ENCODE measurements around the gene ATP2A3.

The ATP2A3 gene

DNA sequence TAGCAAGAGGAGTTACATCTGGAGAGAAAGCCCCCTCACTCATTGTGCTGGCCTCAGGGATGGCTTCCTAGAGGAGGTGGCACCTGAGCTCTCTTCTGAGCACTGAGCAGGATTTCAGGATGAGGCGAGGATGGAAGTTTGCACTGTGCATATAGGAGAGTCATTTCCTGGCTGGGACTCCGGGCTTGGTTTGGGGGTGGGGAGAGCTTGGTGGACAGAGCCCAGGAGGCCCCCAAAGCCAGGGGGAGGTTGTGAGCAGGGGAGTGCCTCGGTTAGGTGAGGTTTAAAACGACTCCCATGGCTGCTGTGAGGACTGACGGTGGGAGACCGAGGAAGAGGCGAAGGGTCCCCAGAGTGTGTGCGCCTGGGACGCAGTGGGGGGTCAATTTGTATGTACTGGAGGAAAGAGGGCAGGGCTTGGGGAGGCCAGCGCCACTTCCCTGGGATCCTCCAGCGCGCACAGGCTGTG lies 72.6 kb downstream of the ATP2A3 start:
- peak overlapping the region; percentile 51 for H3K4me3 ChIP-seq (ENCODE audit: low read length)
- DNase-seq (ENCODE audit: low read depth): no peak
- TF ChIP-seq, protein P1, sequence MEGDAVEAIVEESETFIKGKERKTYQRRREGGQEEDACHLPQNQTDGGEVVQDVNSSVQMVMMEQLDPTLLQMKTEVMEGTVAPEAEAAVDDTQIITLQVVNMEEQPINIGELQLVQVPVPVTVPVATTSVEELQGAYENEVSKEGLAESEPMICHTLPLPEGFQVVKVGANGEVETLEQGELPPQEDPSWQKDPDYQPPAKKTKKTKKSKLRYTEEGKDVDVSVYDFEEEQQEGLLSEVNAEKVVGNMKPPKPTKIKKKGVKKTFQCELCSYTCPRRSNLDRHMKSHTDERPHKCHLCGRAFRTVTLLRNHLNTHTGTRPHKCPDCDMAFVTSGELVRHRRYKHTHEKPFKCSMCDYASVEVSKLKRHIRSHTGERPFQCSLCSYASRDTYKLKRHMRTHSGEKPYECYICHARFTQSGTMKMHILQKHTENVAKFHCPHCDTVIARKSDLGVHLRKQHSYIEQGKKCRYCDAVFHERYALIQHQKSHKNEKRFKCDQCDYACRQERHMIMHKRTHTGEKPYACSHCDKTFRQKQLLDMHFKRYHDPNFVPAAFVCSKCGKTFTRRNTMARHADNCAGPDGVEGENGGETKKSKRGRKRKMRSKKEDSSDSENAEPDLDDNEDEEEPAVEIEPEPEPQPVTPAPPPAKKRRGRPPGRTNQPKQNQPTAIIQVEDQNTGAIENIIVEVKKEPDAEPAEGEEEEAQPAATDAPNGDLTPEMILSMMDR (IDR thresholded peaks at IDR 0.05; ENCODE audit: insufficient read depth, low read depth, low read length, missing control alignments): no peak

- TF ChIP-seq, protein P1 (IDR thresholded peaks at IDR 0.05; ENCODE audit: insufficient read depth, low read depth, low read length, missing control alignments): no peak
- DNase-seq (ENCODE audit: low read depth): no peak
- H3K4me3 ChIP-seq (ENCODE audit: low read length): no peak overlapping the region
Measured at GRCh38 chr17:3890878-3891219, 73.4 kb downstream of the ATP2A3 start.

GRCh38 chr17:3890082-3890877 lies 74.0 kb downstream of the ATP2A3 start:
- peak; percentile 88 for DNase-seq (ENCODE audit: low read depth)
- TF ChIP-seq, protein P1 (IDR thresholded peaks at IDR 0.05; ENCODE audit: insufficient read depth, low read depth, low read length, missing control alignments): no peak
- no peak overlapping the region for H3K4me3 ChIP-seq (ENCODE audit: low read length)

GRCh38 chr17:3889325-3890012 lies 74.8 kb downstream of the ATP2A3 start:
- H3K4me3 ChIP-seq (ENCODE audit: low read length): no peak overlapping the region
- TF ChIP-seq, protein P1 (IDR thresholded peaks at IDR 0.05; ENCODE audit: insufficient read depth, low read depth, low read length, missing control alignments): no peak
- DNase-seq (ENCODE audit: low read depth): no peak

GRCh38 chr17:3888343-3889171 lies 75.7 kb downstream of the ATP2A3 start:
- TF ChIP-seq, protein P1 (IDR thresholded peaks at IDR 0.05; ENCODE audit: insufficient read depth, low read depth, low read length, missing control alignments): no peak
- peak overlapping the region; percentile 4 for H3K4me3 ChIP-seq (ENCODE audit: low read length)
- peak; percentile 95 for DNase-seq (ENCODE audit: low read depth)

GRCh38 chr17:3887804-3888203 lies 76.4 kb downstream of the ATP2A3 start:
- DNase-seq (ENCODE audit: low read depth): no peak
- TF ChIP-seq, protein P1 (IDR thresholded peaks at IDR 0.05; ENCODE audit: insufficient read depth, low read depth, low read length, missing control alignments): no peak
- H3K4me3 ChIP-seq (ENCODE audit: low read length): no peak overlapping the region
